HL-60 (cell line): ENCODE measurements around the gene SCGB2B2.

Experiments used
- DNase-seq, 2 experiments: peaks; one replicate each; pipeline ENCODE4 v3.0.0-alpha.2; 2010 to 2020; ENCODE audit warnings: low read depth in 1 of 2, low spot score in 1 of 2
- H3K27ac ChIP-seq: fragments of 250-450 bp; sonication (Bioruptor Pico); replicated peaks from 2 replicates; pipeline ENCODE4 v1.5.1; 2020; ENCODE audit warnings: mild to moderate bottlenecking, moderate library complexity
- H3K27me3 ChIP-seq: fragments of 250-450 bp; sonication (Bioruptor Pico); 2 replicates; pipeline ENCODE4 v1.5.1; 2021; ENCODE audit warnings: mild to moderate bottlenecking, moderate library complexity; ENCODE audit not compliant: insufficient read depth, poor library complexity, severe bottlenecking
- H3K4me3 ChIP-seq: replicated peaks from 2 replicates; pipeline ENCODE4 v1.5.1; 2011; ENCODE audit warnings: mild to moderate bottlenecking, control low read depth, low read length; ENCODE audit not compliant: insufficient read depth
- GABPA ChIP-seq: IDR thresholded peaks from 2 replicates; pipeline ENCODE4 v1.6.1; 2012; ENCODE audit warnings: low read depth
- POLR2AphosphoS5 ChIP-seq: IDR thresholded peaks from 2 replicates; pipeline ENCODE4 v1.6.1; 2012; ENCODE audit warnings: low read depth
- SPI1 ChIP-seq: IDR thresholded peaks from 2 replicates; pipeline ENCODE4 v1.6.1; 2012; ENCODE audit warnings: low read depth, mild to moderate bottlenecking, borderline replicate concordance
- TF ChIP-seq, protein P1 (sequence below): IDR thresholded peaks from one replicate; pipeline ENCODE4 v1.5.1; 2011; ENCODE audit warnings: low read length, control low read depth, inconsistent platforms; ENCODE audit not compliant: insufficient read depth

The SCGB2B2 gene

DNA sequence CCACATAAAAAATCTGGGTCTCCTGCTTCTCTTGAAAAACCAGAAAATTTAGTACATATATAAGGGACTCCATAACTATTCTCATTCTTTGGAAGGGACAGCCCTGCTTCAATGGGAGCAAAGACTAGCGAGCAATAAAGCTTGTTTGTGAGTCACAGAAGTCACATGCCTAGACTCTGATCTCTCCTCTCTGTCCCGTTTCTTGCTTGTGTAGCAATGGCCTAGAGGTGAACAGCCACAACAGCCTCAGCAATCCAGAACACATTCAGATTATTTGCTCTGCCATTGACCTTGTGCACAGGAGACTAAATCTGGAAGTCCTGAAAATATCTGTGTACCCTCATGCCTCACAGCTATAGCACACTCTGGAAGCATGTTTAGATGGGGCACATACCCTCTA is 43.2 kb downstream of the SCGB2B2 start:
- TF ChIP-seq, protein P1, sequence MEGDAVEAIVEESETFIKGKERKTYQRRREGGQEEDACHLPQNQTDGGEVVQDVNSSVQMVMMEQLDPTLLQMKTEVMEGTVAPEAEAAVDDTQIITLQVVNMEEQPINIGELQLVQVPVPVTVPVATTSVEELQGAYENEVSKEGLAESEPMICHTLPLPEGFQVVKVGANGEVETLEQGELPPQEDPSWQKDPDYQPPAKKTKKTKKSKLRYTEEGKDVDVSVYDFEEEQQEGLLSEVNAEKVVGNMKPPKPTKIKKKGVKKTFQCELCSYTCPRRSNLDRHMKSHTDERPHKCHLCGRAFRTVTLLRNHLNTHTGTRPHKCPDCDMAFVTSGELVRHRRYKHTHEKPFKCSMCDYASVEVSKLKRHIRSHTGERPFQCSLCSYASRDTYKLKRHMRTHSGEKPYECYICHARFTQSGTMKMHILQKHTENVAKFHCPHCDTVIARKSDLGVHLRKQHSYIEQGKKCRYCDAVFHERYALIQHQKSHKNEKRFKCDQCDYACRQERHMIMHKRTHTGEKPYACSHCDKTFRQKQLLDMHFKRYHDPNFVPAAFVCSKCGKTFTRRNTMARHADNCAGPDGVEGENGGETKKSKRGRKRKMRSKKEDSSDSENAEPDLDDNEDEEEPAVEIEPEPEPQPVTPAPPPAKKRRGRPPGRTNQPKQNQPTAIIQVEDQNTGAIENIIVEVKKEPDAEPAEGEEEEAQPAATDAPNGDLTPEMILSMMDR: no peak
- no peak for TF ChIP-seq SPI1
- no peak for TF ChIP-seq GABPA
- no peak for TF ChIP-seq POLR2AphosphoS5
- H3K4me3 ChIP-seq: no peak overlapping the region
- no peak for DNase-seq
- H3K27ac ChIP-seq: no peak overlapping the region
- H3K27me3 ChIP-seq: no peaks in the 10 kb centered on the region
